ENCODE measurements around the gene SYNJ2BP.

SYNJ2BP gene

GRCh38 chr14:70398706-70399431 is 18.0 kb downstream of the SYNJ2BP start:
- Histone ChIP-seq H3K27ac (no peak overlapping the region), H3K4me3 (no peak overlapping the region)
- DNase-seq (ENCODE audit: low spot score), result no peak
- TF ChIP-seq CTCF (IDR thresholded peaks at IDR 0.05), result no peak

GRCh38 chr14:70398280-70398679 is 18.6 kb downstream of the SYNJ2BP start:
- Histone ChIP-seq H3K27ac (no peak overlapping the region), H3K4me3 (no peak overlapping the region)
- no peak for TF ChIP-seq CTCF (IDR thresholded peaks at IDR 0.05)
- no peak for DNase-seq (ENCODE audit: low spot score)

GRCh38 chr14:70397746-70398145 is 19.1 kb downstream of the SYNJ2BP start:
- DNase-seq (ENCODE audit: low spot score), result no peak
- Histone ChIP-seq H3K4me3 (no peak overlapping the region), H3K27ac (no peak overlapping the region)
- no peak for TF ChIP-seq CTCF (IDR thresholded peaks at IDR 0.05)

DNA sequence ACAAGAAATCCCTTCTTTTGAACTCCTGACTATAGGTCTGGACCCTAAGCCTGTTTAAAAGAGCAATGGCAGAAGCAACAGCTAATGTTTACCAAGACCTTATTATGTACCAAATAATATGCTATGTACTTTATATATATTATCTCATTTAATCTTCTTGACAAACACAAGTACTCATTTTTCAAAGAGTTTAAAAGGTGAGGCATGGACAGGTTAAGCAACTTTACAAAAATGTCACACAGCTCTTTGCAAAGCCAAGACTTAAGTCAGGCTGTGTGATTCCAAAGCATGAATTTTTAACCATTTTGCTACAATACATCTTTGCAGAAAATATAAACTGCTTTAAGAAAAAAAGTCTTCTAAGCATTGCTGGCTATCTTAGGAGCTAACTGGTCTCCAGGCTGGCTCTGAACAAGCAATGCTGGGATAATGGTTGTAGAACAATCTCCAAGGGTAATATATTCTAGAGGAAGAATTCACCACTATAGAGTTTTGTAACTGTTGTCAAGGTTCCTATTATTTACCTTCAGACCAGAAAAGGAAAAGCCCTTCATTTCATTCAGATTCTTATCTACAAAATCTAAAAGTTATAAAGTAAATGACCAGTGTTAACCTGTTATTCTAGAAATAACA is 22.1 kb downstream of the SYNJ2BP start:
- no peak for TF ChIP-seq CTCF (IDR thresholded peaks at IDR 0.05)
- Histone ChIP-seq H3K27ac (no peak overlapping the region), H3K4me3 (no peak overlapping the region)
- no peak for DNase-seq (ENCODE audit: low spot score)

- TF ChIP-seq CTCF (IDR thresholded peaks at IDR 0.05), result no peak
- no peak overlapping the region for H3K4me3 ChIP-seq
- no peak for DNase-seq (ENCODE audit: low spot score)
Observed at GRCh38 chr14:70392676-70393075, 24.2 kb downstream of the SYNJ2BP start.

GRCh38 chr14:70391493-70392391 is 25.1 kb downstream of the SYNJ2BP start:
- H3K4me3 ChIP-seq, result no peak overlapping the region
- no peak for TF ChIP-seq CTCF (IDR thresholded peaks at IDR 0.05)
- H3K27ac ChIP-seq, result no peak overlapping the region
- no peak for DNase-seq (ENCODE audit: low spot score)

More at GRCh38 chr14:70392676-70393075, 24.2 kb downstream of the SYNJ2BP start:
- no peak overlapping the region for H3K27ac ChIP-seq

Measured in coronary artery (tissue), 2 donors.